ENCODE measurements around the gene HBE1.
A peak's percentile ranks its signal among the peaks of the same experiment; 100 is the strongest.
"Not testable (repeated sequence)": the region's sequence is repeated elsewhere in the genome, so short reads cannot be mapped to it uniquely, and the experiment has no call there.

Gene HBE1

DNA sequence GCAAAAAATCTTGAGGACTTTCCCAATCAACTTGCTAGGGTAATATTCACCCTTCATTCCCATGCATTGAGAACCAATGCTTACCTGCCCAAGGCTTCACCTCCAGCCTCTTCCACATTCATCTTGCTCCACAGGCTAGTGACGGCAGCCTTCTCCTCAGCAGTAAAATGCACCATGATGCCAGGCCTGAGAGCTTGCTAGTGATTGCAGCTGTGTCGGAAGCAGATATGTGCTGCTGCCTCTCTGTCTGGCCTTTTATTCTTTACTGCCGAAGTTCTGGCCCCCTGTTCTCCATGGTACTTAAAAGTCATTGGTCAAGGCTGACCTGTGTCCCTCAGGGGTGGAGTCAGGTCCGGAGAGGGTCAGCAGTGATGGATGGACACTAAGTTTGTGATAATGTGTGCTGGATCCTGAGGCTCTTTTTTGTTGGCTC is at the start of gene HBE1:
Gene HBE1, minus strand, starts transcription at position 231 of the 433 bp plus-strand sequence. Its CDS starts 55 bp downstream, at position 176.
- no peak for DNase-seq

DNA sequence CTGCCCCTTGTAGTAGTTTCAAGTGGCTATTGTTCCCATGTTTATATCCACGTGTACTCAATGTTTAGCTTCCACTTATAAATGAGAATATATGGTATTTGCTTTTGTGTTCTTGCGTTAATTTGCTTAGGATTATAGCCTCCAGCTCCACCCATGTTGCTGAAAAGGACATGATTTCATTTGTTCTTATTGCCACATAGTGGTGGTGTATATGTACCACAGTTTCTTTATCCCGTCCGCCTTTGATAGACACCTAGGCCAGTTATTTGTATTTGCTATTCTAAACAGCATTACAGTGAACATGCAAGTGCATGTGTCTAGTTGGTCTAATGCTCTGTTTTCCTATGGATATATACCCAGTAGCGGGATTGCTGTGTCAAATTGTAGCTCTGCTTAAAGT is 47.5 kb upstream of the HBE1 start:
- DNase-seq = no peak

DNA sequence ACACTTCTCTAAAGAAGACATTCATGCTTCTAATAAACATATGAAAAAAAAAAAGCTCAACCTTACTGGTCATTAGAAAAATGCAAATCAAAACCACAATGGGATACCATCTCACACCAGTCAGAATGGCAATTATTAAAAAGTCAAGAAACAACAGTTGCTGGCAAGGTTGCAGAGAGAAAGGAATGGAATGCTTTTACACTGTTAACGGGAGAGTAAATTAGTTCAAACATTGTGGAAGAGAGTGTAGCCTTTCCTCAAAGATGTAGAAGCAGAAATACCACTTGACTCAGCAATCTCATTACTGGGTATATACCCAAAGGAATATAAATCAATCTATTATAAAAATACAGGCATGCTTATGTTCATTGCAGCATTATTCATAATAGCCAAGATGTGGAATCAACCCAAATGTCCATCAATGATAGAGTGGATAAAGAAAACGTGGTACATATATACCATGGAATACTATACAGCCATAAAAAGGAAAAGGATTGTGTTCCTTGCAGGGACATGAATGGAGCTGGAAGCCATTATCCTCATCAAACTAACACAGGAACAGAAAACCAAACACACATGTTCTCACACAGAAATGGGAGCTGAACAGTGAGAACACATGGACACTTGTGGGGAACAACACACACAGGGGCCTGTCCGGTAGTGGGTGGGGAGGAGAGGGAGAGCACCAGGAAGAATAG is 43.7 kb upstream of the HBE1 start:
- DNase-seq = not testable (repeated sequence)

DNA sequence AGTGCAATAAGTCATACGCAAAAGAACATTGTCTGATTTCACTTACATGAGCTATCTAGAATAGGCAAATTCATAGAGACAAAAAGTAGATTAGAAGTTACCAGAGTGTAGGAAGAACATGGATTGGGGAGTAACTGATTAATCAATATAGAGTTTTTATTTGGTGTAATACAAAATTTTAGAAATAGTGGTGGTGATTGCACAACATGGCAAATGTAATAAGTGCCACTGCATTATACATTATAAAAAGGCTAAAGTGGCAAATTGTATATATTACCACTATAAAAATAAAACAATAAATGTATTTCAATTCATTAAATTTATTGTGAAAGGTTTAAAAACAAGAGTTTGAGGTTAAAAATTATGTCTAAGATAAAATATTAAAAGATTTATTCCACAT is 40.7 kb upstream of the HBE1 start:
- DNase-seq = no peak

DNA sequence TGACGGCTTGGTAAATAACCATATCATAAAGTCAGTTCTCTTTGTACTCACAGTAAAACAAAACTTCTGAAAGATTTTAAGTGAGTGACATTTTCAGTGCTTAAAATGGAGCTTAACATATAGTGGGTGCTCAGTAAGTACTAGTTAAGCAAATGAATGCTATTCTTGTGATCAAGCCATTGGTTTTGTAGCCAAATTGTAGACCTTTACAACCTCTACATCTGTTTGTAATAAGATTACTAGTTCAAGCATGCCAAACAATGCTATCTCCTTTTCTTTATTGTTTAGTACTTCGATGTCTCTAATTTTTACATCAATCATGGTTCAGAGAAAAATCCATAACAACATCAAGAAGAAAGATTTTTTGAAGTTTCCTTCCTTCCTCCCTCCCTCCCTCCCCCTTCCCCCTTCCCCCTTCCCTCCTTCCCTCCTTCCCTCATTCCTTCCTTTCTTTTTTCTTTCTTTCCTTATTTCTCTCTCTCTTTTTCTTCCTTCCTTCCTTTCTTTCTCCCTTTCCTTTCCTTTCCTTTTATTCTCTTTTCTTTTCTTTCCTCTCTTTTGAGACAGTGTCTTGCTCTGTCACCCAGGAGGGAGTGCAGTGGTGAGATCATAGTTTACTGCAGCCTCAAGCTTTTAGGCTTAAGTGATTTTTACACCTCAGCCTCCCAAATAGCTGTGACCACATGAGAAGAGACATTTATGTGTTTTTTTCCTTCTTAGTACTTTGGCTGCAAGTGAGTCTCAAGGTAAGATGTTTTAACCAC is 37.7 kb upstream of the HBE1 start:
- DNase-seq = no peak

DNA sequence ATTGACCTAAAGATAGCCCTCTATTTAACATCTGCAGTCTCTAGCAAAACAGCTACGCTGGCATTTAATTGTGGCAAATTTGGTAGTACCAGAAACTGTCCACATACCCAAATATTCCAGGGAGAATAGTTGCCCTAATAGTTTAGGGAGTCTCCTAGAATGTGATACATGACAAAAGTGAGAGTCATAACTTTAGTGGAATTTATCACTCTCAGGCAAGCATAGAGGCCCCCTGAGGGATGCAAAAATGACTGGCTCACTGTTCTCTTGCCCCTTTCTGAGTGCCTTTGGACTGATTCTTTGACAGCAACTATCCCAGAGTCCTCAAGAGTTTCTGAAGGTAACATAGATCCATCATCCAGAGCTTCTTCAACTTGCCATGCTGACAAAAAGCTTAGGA is 34.3 kb upstream of the HBE1 start:
- no peak for DNase-seq

DNA sequence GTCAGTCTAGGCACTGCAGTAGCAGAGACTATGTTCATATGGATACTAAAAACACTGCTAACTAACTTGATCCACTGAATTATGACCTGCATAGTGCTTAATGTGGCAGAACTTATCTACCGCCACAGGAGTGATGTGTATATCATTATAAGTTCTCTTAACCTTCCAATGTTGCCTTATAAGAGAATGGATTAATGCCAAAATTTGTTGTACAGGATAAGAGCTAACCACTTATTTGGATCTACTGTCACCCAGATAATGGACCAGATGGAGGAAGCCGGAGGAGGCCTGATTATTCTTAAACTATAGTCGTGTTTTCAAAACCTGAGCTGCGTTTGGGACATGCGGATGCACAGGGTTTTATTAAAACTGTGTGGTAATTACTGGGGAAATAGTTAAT is 33.9 kb upstream of the HBE1 start:
- DNase-seq = no peak

DNA sequence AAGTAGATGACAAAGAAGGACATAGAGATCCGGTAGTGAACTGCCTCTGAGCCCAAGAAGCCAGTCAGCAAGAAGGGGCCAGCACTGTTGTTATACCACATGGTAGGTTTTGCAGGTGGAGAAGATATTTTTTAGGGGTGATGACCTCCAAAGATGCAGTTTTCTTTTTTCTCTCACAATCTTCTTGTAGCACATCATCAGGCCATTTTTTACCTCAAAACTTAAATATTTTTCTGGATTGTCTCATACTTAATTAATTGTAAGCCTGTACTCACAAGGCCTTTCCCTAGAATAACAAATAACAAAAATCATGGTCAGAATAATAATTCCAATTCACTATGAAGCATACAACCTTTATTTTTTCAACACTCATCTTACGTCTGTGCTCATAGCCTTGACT is 32.1 kb upstream of the HBE1 start, which contains the start of gene OR51B4:
Gene OR51B4, minus strand, starts transcription at position 101 of the 400 bp plus-strand sequence. Its CDS starts 0 bp downstream, at position 101.
- no peak for DNase-seq

DNA sequence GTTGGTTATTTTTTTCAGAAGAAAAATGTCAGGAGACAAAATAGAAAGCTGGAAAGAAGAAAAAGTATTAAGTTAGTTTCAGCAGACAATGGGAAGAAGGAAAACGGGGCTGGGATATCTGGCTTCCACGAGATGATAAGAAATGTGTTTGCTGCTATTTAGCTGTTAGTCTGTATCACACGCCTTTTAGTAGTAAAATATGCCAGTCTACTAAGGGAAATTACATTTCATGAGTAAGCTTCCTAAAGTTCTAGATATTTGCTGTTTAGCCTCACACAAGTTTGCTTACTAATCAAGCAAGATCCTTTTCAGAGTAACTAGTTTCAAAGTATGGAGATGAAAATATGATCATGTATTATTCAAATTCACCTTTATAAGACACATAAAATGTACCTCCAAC is 30.5 kb upstream of the HBE1 start:
- DNase-seq = no peak

DNA sequence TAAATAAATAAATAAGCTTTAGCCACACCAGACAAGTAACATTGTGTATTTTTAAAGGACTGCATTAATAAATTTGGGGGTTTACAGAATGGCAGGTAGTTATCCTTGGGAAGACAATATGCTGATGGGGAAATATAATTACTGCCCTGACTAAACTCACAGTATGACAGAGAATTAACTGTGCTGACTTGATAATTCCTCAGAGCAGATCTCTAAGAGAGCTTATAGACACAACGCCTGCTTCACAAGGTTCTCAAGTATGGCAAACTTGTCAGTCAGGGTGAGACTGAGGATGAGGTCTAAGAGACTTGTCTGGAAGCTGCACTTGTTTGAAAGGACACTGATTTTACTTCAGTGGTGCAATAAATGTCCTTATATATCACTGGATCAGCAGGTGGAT is 28.7 kb upstream of the HBE1 start:
- DNase-seq = no peak

DNA sequence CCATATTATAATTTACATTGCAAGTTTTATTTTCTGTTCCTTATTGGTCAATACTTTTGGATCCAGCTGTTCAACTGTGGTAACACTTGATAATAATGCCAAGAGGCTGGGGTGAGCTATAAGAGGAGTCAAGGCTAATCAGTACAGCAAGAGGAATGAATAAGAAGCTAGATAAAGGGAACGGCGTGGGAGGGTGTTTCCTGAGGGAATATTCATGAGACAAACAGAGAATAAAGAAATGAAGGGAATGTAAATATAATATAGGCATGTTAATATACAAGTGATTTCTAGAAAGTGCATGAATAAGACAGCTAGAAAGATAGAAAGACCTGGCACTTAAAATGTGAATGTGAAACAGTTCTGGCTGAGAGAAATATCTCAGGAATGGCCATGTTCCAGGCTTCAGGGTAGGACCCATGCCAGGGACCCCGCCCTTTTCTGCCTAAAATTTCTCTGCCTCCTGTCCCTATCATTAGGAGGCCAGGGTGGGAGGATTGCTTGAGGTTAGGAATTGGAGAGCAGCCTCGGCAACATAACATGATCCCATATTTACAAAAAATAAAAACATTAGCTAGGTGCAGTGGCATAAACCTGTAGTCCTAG is 28.1 kb upstream of the HBE1 start:
- DNase-seq = no peak

DNA sequence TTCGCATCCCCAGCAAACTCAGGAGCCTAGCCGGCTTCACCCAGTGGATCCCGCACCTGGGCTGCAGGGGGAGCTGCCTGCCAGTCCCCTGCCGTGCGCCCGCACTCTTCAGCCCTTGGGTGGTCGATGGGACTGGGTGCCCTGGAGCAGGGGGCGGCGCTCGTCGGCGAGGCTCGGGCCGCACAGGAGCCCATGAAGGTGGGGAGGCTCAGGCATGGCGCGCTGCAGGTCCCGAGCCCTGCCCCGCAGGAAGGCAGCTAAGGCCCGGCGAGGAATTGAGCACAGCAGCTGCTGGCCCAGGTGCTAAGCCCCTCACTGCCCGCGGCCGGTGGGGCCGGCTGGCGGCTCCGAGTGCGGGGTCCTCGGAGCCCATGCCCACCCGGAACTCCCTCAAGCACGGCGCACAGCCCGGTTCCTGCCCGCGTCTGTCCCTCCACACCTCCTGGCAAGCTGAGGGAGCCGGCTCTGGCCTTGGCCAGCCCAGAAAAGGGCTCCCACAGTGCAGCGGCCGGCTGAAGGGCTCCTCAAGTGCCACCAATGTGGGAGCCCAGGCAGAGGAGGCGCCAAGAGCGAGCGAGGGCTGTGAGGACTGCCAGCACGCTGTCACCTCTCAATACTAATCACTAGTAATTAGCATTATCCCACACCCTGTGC is 24.7 kb upstream of the HBE1 start:
- DNase-seq = not testable (repeated sequence)

DNA sequence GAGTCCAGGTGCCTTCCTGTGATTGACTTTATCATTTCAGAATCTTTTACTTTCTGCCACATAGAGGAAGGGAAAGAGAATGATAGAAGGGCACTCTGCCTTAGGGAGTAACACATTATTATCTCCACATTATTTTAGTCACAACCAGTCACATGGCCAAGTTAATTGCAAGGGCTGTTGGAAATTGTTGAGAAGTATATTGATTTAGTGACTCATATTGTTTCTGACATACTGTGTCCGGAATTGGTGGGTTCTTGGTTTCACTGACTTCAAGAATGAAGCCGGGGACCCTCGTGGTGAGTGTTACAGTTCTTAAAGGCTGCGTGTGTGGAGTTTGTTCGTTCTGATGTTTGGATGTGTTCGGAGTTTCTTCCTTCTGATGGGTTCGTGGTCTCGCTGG is 23.3 kb upstream of the HBE1 start:
- no peak for DNase-seq

DNA sequence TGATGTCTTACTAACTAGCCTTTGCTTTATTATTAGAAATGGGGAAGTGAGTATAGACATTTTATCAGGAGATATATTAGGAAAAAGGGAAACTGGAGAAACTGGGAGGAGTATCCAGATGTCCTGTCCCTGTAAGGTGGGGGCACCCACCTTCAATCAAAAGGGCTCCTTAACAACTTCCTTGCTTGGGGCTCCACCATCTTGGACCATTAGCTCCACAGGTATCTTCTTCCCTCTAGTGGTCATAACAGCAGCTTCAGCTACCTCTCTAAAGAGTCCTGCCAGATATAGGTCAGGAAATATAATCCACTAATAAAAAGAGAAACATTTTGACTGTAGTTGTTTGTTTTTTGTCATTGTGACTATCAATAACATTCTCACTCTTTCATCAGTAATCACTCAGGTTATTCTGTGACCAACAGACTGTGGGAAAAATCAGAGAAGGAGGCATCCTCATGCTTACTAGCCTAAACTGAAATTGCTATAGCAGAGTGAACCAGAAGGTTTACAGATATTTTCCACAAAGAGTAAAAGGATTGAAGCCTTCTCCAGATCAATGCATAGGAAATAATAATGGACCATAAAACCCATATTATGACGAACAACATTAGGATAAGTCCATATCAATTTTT is 21.6 kb upstream of the HBE1 start:
- DNase-seq = no peak

DNA sequence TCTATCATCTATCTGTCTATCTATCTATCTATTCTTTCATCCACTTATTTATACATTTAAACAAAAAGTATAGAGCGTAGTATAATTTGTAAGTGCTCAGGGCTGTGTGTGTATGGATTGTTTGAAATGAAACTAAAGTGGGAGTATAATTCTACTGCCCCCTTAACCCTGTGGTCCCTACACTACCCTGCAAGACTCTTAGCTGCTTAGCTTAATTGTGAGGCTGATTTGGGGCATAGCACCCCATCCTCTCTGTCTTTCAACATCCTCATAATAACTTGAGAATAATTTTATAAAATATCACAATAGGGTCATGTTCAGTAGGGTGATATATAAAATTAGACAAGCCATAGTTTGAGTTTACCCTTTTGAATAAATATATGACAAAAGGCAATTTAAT is 20.4 kb upstream of the HBE1 start:
- no peak for DNase-seq

DNA sequence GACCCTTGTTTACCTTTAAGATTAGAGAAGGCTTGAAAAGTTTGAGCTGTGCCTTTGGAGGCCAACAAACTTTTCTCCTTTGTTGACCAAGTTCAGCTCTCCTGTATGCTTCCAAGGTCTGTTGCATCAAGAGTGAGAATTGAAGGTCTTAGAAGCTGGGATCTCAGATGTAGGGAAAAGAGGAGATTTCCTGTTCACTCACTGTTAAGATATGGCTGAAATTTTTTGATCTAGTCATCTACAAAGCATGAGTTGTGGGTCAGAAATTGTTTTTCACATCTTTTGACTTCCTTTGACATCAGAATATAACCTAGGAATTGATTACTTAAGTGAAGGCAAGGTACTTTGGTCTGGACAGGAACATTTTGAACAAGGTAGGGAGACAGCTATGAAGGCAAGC is 20.0 kb upstream of the HBE1 start:
- no peak for DNase-seq

DNA sequence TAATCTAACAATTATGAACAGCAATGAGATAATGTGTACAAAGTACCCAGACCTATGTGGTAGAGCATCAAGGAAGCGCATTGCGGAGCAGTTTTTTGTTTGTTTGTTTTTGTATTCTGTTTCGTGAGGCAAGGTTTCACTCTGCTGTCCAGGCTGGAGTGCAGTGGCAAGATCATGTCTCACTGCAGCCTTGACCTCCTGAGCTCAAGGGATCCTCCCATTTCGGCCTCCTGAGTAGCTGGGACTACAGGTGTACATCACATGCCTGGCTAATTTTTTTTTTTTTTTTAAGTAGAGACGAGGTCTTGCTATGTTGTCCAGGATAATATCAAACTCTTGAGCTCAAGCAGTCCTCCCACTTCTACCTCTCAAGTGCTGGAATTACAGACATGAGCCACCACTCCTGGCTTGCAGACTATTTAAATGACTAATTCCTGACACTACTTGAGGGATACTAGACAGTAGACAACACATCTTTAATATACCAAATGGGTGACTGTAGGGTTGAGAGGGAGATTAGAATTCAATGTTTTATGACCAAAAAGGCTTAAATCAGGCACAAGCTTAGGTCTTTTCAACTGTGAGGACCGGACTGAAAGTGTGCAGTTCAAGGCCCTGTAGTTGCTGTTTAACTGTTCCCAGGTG is 19.3 kb upstream of the HBE1 start:
- no peak for DNase-seq

DNA sequence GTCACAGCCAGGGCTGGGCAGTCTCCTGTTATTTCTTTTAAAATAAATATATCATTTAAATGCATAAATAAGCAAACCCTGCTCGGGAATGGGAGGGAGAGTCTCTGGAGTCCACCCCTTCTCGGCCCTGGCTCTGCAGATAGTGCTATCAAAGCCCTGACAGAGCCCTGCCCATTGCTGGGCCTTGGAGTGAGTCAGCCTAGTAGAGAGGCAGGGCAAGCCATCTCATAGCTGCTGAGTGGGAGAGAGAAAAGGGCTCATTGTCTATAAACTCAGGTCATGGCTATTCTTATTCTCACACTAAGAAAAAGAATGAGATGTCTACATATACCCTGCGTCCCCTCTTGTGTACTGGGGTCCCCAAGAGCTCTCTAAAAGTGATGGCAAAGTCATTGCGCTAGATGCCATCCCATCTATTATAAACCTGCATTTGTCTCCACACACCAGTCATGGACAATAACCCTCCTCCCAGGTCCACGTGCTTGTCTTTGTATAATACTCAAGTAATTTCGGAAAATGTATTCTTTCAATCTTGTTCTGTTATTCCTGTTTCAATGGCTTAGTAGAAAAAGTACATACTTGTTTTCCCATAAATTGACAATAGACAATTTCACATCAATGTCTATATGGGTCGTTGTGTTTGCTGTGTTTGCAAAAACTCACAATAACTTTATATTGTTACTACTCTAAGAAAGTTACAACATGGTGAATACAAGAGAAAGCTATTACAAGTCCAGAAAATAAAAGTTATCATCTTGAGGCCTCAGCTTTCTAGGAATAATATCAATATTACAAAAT is 18.6 kb upstream of the HBE1 start:
- peak; percentile 76 for DNase-seq

DNA sequence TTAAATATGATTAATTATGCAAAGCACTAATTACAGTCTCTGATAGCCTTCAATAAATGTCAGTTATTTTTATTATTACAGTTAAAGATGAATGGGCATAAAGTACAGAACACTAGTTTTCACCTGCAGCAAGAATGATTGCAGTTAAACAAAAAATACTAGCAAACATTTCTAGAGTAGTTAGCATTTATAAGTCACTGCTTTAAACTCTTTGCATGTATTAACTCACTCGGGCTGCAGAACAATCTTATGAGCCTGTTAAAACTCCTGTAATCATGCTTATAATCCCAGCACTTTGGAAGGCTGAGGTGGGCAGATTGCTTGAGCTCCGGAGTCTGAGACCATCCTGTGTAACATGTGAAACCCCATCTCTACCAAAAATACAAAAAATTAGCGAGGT is 17.2 kb upstream of the HBE1 start:
- no peak for DNase-seq

DNA sequence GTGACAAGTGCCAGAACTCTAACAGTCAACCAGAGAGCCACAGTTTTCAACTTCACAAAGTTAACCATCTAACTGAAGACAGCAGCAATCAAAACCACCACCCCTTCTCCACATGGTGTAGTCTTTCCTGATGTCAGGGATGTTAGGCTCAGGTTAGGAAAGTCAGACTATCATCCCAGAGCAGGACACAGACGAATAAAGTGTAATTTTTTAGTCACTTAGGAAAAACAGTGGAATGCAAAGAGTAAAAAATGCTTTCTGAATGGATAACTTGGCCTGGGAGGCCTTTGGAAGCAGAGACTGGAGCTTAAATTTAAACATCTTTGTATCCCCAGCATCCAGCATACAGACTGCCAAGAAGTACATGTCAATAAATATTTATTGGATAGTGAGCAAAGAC is 16.6 kb upstream of the HBE1 start:
- DNase-seq = no peak

DNA sequence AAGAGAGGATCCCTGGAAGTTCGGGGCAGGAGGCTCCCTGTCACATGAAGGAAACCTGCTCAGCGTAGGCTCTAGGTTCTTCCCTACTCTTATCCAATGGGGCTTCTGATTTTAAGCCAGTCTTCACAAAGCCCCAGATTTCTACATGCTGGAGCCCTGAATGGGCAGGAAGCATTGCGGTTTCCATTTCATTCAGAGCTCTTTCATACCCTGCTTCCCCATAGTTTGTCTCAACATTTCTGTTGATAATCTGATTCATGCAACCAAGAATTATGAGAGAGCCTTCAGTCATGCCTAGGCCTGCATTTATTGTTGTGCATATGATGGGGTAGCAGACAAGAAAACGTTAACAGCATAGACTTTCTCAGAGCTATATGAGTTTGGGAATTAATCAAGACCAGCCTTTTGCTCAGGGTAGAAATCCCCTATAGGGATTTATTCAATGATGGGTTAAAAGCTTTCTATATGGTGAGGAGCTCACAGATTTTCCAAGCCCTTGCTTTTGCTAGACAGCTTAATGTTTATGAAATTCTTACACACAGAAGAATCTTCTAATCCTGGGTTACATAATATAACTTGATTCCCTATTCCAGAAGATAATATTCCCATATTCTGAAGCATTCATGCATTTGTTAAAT is 16.1 kb upstream of the HBE1 start:
- no peak for DNase-seq

Data from islet precursor cell (in vitro differentiated cells).